HCT116 (cell line): Measurements from ENCODE around the gene SMPDL3A. TPM values are rescaled to one million over a fixed set of nuclear protein-coding genes. Genes with fewer than 3 reads are reported as not detected.

Experiments used
- ATAC-seq: fragments of 200-7000 bp; cut with Tn5 transposase; 2 replicates; pipeline ENCODE4 v1.9.1; 2020; ENCODE audit warnings: mild to moderate bottlenecking, moderate library complexity
- BruUV-seq: library from RNA; stranded (reverse); fragments of 400-500 nt; replicated peaks from 2 replicates; lab custom pipeline; 2021; lab: Mats Ljungman, UMichigan
- CTCF ChIA-PET: fragments of 300-600 bp; sonication (Branson Sonifier 250); formaldehyde crosslinking; loops from one replicate; lab custom pipeline; 2021; ENCODE audit warnings: antibody characterized with exemption; lab: Charles Lee
- POLR2A ChIA-PET: fragments of 300-600, 350-600 bp; sonication (Branson Sonifier 250); formaldehyde crosslinking; loops from one replicate; lab custom pipeline; 2021; ENCODE audit warnings: antibody characterized with exemption; lab: Charles Lee
- RAD21 ChIA-PET, 2 experiments: fragments of 300-600 bp; sonication (Branson Sonifier 250); formaldehyde crosslinking; loops; one replicate each; lab custom pipeline; 2023; ENCODE audit warnings: low total read pairs in 2 of 2; ENCODE audit not compliant: uncharacterized antibody in 2 of 2, unreplicated experiment in 2 of 2, low non-redundant PET in 1 of 2; lab: Charles Lee
- DNase-seq: peaks from one replicate; pipeline ENCODE4 v3.0.0-alpha.2; 2010; ENCODE audit warnings: low read depth, low spot score
- H2AFZ ChIP-seq: fragments of 200-600 bp; shearing (Covaris generic), sonication (generic); 2 replicates; pipeline ENCODE4 v1.6.1; 2017; ENCODE audit warnings: low read depth, mixed run types, mixed read lengths, antibody characterized with exemption, low read length; ENCODE audit not compliant: poor library complexity, severe bottlenecking
- H3K27ac ChIP-seq: 2 replicates; pipeline ENCODE4 v1.5.1; 2012; ENCODE audit warnings: low read depth, low read length
- H3K27me3 ChIP-seq: fragments of 200-600 bp; sonication (generic); 2 replicates; pipeline ENCODE4 v1.6.1; 2016; ENCODE audit warnings: mixed run types, low read length, mixed read lengths; ENCODE audit not compliant: insufficient read depth
- H3K36me3 ChIP-seq, 2 experiments: fragments of 200-500 bp in 1 of 2; fragments of 200-600 bp in 1 of 2; sonication (Bioruptor generic) in 1 of 2; sonication (generic) in 1 of 2; 2 replicates each; pipeline versions ENCODE4 v1.5.1 to v1.6.1; 2014 to 2016; ENCODE audit warnings: low read length in 2 of 2, inconsistent platforms in 1 of 2, mixed read lengths in 1 of 2, mixed run types in 1 of 2; ENCODE audit not compliant: insufficient read depth in 2 of 2, control insufficient read depth in 1 of 2
- H3K4me1 ChIP-seq, 2 experiments: fragments of 200-600 bp in 1 of 2; sonication (generic) in 1 of 2; 2 replicates each; pipeline versions ENCODE4 v1.5.1 to v1.6.1; 2012 to 2017; ENCODE audit warnings: low read length in 2 of 2, inconsistent platforms in 1 of 2, mild to moderate bottlenecking in 1 of 2, mixed read lengths in 1 of 2, mixed run types in 1 of 2, moderate library complexity in 1 of 2; ENCODE audit not compliant: insufficient read depth in 2 of 2, control insufficient read depth in 1 of 2
- H3K4me2 ChIP-seq: fragments of 200-600 bp; sonication (generic); 2 replicates; pipeline ENCODE4 v1.6.1; 2017; ENCODE audit warnings: mixed run types, low read length, mixed read lengths
- H3K4me3 ChIP-seq, 2 experiments: fragments of 200-600 bp in 1 of 2; sonication (generic) in 1 of 2; replicated peaks in 1 of 2; 2 replicates each; pipeline ENCODE4 v1.5.1; 2011 to 2016; ENCODE audit warnings: low read length in 2 of 2, control low read depth in 1 of 2, low read depth in 1 of 2, mild to moderate bottlenecking in 1 of 2, mixed read lengths in 1 of 2, mixed run types in 1 of 2
- H3K79me2 ChIP-seq: fragments of 200-600 bp; sonication (generic); 2 replicates; pipeline ENCODE4 v1.6.1; 2017; ENCODE audit warnings: mild to moderate bottlenecking, mixed run types, low read length, moderate library complexity, mixed read lengths; ENCODE audit not compliant: insufficient read depth
- H3K9ac ChIP-seq: fragments of 200-600 bp; sonication (generic); 2 replicates; pipeline ENCODE4 v1.6.1; 2016; ENCODE audit warnings: low read length, mixed read lengths
- H3K9me2 ChIP-seq: fragments of 200-600 bp; sonication (generic), shearing (Covaris generic); 2 replicates; pipeline ENCODE4 v1.6.1; 2017; ENCODE audit warnings: mixed run types, mild to moderate bottlenecking, moderate library complexity; ENCODE audit not compliant: insufficient read depth
- H3K9me3 ChIP-seq, 2 experiments: fragments of 200-500 bp in 1 of 2; fragments of 200-600 bp in 1 of 2; sonication (Bioruptor generic) in 1 of 2; sonication (generic) in 1 of 2; 2 replicates each; pipeline ENCODE4 v1.6.1; 2014 to 2017; ENCODE audit warnings: low read length in 2 of 2, mixed read lengths in 2 of 2, inconsistent platforms in 1 of 2, low read depth in 1 of 2, mild to moderate bottlenecking in 1 of 2, mixed run types in 1 of 2, moderate library complexity in 1 of 2; ENCODE audit not compliant: control insufficient read depth in 1 of 2, insufficient read depth in 1 of 2
- H4K20me1 ChIP-seq: fragments of 200-600 bp; sonication (generic), shearing (Covaris generic); 2 replicates; pipeline ENCODE4 v1.6.1; 2017; ENCODE audit warnings: mixed run types, mild to moderate bottlenecking, moderate library complexity; ENCODE audit not compliant: insufficient read depth
- CBX3 ChIP-seq: IDR thresholded peaks from 2 replicates; pipeline ENCODE4 v1.6.1; 2012; ENCODE audit warnings: low read depth
- EZH2 ChIP-seq: fragments of 200-600 bp; sonication (generic); IDR thresholded peaks from 2 replicates; pipeline ENCODE4 v1.6.1; 2017; ENCODE audit warnings: antibody characterized with exemption, mixed run types
- EZH2phosphoT487 ChIP-seq: fragments of 200-600 bp; IDR thresholded peaks from 2 replicates; pipeline ENCODE4 v1.6.1; 2018; ENCODE audit warnings: antibody characterized with exemption, borderline replicate concordance
- JUND ChIP-seq: IDR thresholded peaks from 2 replicates; pipeline ENCODE4 v1.6.1; 2012
- SP1 ChIP-seq: IDR thresholded peaks from 2 replicates; pipeline ENCODE4 v1.6.1; 2012; ENCODE audit warnings: low read depth
- TCF7L2 ChIP-seq: IDR thresholded peaks from 2 replicates; pipeline ENCODE4 v1.7.0; 2011; ENCODE audit warnings: borderline replicate concordance, inconsistent platforms; ENCODE audit not compliant: insufficient read depth, insufficient read length; ENCODE audit errors: extremely low read depth
- ZNF274 ChIP-seq: fragments of 200-500 bp; sonication (Bioruptor generic); IDR thresholded peaks from 2 replicates; pipeline ENCODE4 v1.6.1; 2014; ENCODE audit warnings: mild to moderate bottlenecking, low read depth, low read length, inconsistent platforms
- intact Hi-C: fragments of 100-400 bp; cut with micrococcal nuclease; formaldehyde crosslinking; loops from 2 replicates; pipeline ENCODE4 v1.10.0; 2022
- total RNA-seq: library from RNA; stranded (reverse); gene quantifications from one replicate; pipeline ENCODE4 v1.2.1, GENCODE V29; 2021; ENCODE audit not compliant: unreplicated experiment
- TF ChIP-seq, protein P1 (sequence below): IDR thresholded peaks from 2 replicates; pipeline ENCODE4 v1.6.1; 2012; ENCODE audit warnings: low read depth

The SMPDL3A gene
- total RNA-seq, 1 experiment from 2014 or later = 2.4 TPM

DNA sequence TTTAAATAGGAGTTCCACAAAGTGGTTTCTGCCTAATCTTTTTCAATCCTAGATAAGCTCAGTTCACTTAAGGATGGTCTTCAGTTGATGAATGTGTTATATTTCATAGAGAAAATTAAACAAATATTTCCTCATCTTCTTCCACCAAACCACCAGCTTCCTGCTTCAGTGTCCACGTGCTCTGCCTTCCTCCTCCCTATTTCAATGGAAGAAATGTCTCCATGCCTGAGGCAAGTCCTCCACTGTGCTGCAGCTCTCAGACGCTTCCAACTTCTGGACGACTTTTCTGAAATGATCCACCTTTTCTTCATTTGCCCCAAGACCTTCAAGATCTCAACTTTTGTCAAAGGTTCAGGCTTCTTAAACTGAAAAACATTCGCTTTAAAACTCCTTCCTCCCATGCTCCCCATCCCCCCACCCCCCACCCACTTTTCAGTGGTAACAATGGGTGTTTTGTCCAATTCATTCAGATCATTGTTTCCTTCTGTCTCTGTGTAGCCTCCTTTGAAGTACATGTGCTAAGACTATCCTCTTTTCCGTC, 34.8 kb upstream of the SMPDL3A start:
- Histone ChIP-seq H3K9ac (no peak overlapping the region), H3K27ac (no peak overlapping the region), H2AFZ (no peak overlapping the region), H3K4me1 (no peaks in the 10 kb centered on the region), H3K9me3 (no peaks in the 10 kb centered on the region), H3K79me2 (no peaks in the 10 kb centered on the region), H3K4me2 (no peak overlapping the region), H4K20me1 (no peaks in the 10 kb centered on the region), H3K27me3 (no peaks in the 10 kb centered on the region), H3K9me2 (no peaks in the 10 kb centered on the region), H3K4me3 (no peak overlapping the region), H3K36me3 (no peaks in the 10 kb centered on the region)
- ChIA-PET POLR2A (no interaction called here), CTCF (no interaction called here), RAD21 (no interaction called here)
- no peak for DNase-seq
- no TSS peak for BruUV-seq
- no peak for ATAC-seq
- TF ChIP-seq EZH2phosphoT487 = no peak
- no peak for TF ChIP-seq EZH2
- no peak for TF ChIP-seq JUND
- no peak for TF ChIP-seq SP1
- TF ChIP-seq ZNF274 = no peak
- no peak for TF ChIP-seq CBX3
- TF ChIP-seq TCF7L2 = no peak
- TF ChIP-seq, protein P1, sequence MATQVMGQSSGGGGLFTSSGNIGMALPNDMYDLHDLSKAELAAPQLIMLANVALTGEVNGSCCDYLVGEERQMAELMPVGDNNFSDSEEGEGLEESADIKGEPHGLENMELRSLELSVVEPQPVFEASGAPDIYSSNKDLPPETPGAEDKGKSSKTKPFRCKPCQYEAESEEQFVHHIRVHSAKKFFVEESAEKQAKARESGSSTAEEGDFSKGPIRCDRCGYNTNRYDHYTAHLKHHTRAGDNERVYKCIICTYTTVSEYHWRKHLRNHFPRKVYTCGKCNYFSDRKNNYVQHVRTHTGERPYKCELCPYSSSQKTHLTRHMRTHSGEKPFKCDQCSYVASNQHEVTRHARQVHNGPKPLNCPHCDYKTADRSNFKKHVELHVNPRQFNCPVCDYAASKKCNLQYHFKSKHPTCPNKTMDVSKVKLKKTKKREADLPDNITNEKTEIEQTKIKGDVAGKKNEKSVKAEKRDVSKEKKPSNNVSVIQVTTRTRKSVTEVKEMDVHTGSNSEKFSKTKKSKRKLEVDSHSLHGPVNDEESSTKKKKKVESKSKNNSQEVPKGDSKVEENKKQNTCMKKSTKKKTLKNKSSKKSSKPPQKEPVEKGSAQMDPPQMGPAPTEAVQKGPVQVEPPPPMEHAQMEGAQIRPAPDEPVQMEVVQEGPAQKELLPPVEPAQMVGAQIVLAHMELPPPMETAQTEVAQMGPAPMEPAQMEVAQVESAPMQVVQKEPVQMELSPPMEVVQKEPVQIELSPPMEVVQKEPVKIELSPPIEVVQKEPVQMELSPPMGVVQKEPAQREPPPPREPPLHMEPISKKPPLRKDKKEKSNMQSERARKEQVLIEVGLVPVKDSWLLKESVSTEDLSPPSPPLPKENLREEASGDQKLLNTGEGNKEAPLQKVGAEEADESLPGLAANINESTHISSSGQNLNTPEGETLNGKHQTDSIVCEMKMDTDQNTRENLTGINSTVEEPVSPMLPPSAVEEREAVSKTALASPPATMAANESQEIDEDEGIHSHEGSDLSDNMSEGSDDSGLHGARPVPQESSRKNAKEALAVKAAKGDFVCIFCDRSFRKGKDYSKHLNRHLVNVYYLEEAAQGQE = no peak
- intact Hi-C loops = no loop called here
